CD14-positive monocyte (primary cell): ENCODE data around the gene ANO6. TPM values are rescaled to one million over a fixed set of nuclear protein-coding genes. Genes with fewer than 3 reads are reported as not detected.

ENCODE experiments used
- DNase-seq, 3 donors: peaks; one replicate each; pipeline ENCODE4 v3.0.0-alpha.2; 2011 to 2022
- H2AFZ ChIP-seq: 2 replicates; pipeline ENCODE4 v1.6.0; 2012; ENCODE audit warnings: mild to moderate bottlenecking, low read depth, low read length, inconsistent platforms; ENCODE audit not compliant: insufficient read depth, poor library complexity, severe bottlenecking
- H3K27ac ChIP-seq, 2 donors: 1 replicate in 1 of 2; 2 replicates in 1 of 2; pipeline ENCODE4 v1.5.1; 2012 to 2013; ENCODE audit warnings: low read length in 2 of 2, control low read depth in 1 of 2, inconsistent platforms in 1 of 2, low read depth in 1 of 2, mild to moderate bottlenecking in 1 of 2
- H3K27me3 ChIP-seq, 2 donors: one replicate each; pipeline versions ENCODE4 v1.6.0 to v1.6.1; 2011 to 2013; ENCODE audit warnings: low read length in 2 of 2; ENCODE audit not compliant: control insufficient read depth in 2 of 2, insufficient read depth in 2 of 2
- H3K36me3 ChIP-seq, 2 donors: replicated peaks in 1 of 2; 1 replicate in 1 of 2; 2 replicates in 1 of 2; pipeline versions ENCODE4 v1.5.1 to v1.6.1; 2012 to 2013; ENCODE audit warnings: low read length in 2 of 2, control low read depth in 1 of 2, inconsistent platforms in 1 of 2, mild to moderate bottlenecking in 1 of 2; ENCODE audit not compliant: insufficient read depth in 2 of 2, control insufficient read depth in 1 of 2
- H3K4me1 ChIP-seq, 2 donors: 1 replicate in 1 of 2; 2 replicates in 1 of 2; pipeline versions ENCODE4 v1.5.1 to v1.6.1; 2012 to 2013; ENCODE audit warnings: low read length in 2 of 2, control low read depth in 1 of 2, inconsistent platforms in 1 of 2, mild to moderate bottlenecking in 1 of 2, moderate library complexity in 1 of 2; ENCODE audit not compliant: insufficient read depth in 2 of 2, control insufficient read depth in 1 of 2
- H3K4me2 ChIP-seq: replicated peaks from 2 replicates; pipeline ENCODE3; 2012; ENCODE audit warnings: low read length, moderate library complexity, mild to moderate bottlenecking; ENCODE audit not compliant: poor library complexity, severe bottlenecking; ENCODE audit errors: extremely low read depth
- H3K4me3 ChIP-seq, 3 experiments: fragments of 200-600 bp in 1 of 3; sonication (generic) in 1 of 3; replicated peaks in 1 of 3; 1 replicate in 2 of 3; 2 replicates in 1 of 3; pipeline ENCODE4 v1.5.1; 2011 to 2013; ENCODE audit warnings: low read length in 3 of 3, mild to moderate bottlenecking in 3 of 3, control low read depth in 2 of 3, low read depth in 2 of 3, inconsistent platforms in 1 of 3, moderate library complexity in 1 of 3
- H3K79me2 ChIP-seq: 2 replicates; pipeline ENCODE4 v1.6.0; 2012; ENCODE audit warnings: mild to moderate bottlenecking, control low read depth, inconsistent platforms, low read length, moderate library complexity; ENCODE audit not compliant: insufficient read depth
- H3K9ac ChIP-seq: 2 replicates; pipeline ENCODE4 v1.6.0; 2017; ENCODE audit warnings: low read length, mild to moderate bottlenecking; ENCODE audit not compliant: insufficient read depth, poor library complexity, severe bottlenecking
- H3K9me3 ChIP-seq, 2 donors: replicated peaks in 1 of 2; 1 replicate in 1 of 2; 2 replicates in 1 of 2; pipeline versions ENCODE4 v1.5.1 to v1.6.1; 2012 to 2013; ENCODE audit warnings: low read length in 2 of 2, control low read depth in 1 of 2; ENCODE audit not compliant: control insufficient read depth in 1 of 2, insufficient read depth in 1 of 2
- H4K20me1 ChIP-seq: 2 replicates; pipeline ENCODE4 v1.6.0; 2012; ENCODE audit warnings: mild to moderate bottlenecking, low read length, control low read depth, moderate library complexity; ENCODE audit not compliant: insufficient read depth
- H3K27ac Mint-ChIP-seq, 7 donors: one replicate each; pipeline ENCODE4 v1.8.0; 2020; ENCODE audit warnings: mild to moderate bottlenecking in 7 of 7, mixed read lengths in 7 of 7, moderate library complexity in 6 of 7, inconsistent platforms in 2 of 7
- H3K27me3 Mint-ChIP-seq, 3 donors: one replicate each; pipeline ENCODE4 v1.8.0; 2021 to 2022; ENCODE audit warnings: low read depth in 3 of 3, mild to moderate bottlenecking in 3 of 3, mixed read lengths in 3 of 3, moderate library complexity in 3 of 3, inconsistent platforms in 1 of 3
- H3K36me3 Mint-ChIP-seq, 2 donors: one replicate each; pipeline ENCODE4 v1.8.0; 2020; ENCODE audit warnings: mixed read lengths in 2 of 2, inconsistent platforms in 1 of 2, mild to moderate bottlenecking in 1 of 2
- H3K4me1 Mint-ChIP-seq: one replicate; pipeline ENCODE4 v1.8.0; 2020; ENCODE audit warnings: mild to moderate bottlenecking, mixed read lengths
- H3K4me3 Mint-ChIP-seq, 2 donors: one replicate each; pipeline ENCODE4 v1.8.0; 2020; ENCODE audit warnings: mild to moderate bottlenecking in 2 of 2, mixed read lengths in 2 of 2, moderate library complexity in 1 of 2
- H3K9me3 Mint-ChIP-seq, 7 donors: one replicate each; pipeline ENCODE4 v1.8.0; 2020 to 2022; ENCODE audit warnings: mixed read lengths in 7 of 7, mild to moderate bottlenecking in 6 of 7, moderate library complexity in 6 of 7, inconsistent platforms in 2 of 7
- CTCF ChIP-seq: fragments of 200-600 bp; IDR thresholded peaks from one replicate; pipeline ENCODE4 v1.8.0; 2022; ENCODE audit warnings: antibody characterized with exemption, mild to moderate bottlenecking
- WGBS: methylation state at CpG from one replicate; pipeline ENCODE4 v1.1.5; 2013; ENCODE audit warnings: missing lambda C conversion rate; ENCODE audit not compliant: insufficient coverage; 5-methylcytosine and 5-hydroxymethylcytosine counted together
- intact Hi-C, 2 donors: fragments of 100-400 bp; cut with micrococcal nuclease; formaldehyde crosslinking; loops; one replicate each; pipeline versions ENCODE4 v1.15.0 to v1.15.1; 2023
- polyA plus RNA-seq, 3 donors: library from polyadenylated mRNA; depleted of rRNA in 1 of 3; unstranded in 2 of 3; stranded (reverse) in 1 of 3; fragments of 300-500 nt in 2 of 3; fragments of >200 nt in 1 of 3; fragmentation: Illumina TruSeq in 2 of 3; gene quantifications; 1 replicate in 2 of 3; 2 replicates in 1 of 3; pipeline ENCODE4 v1.2.3, GENCODE V29; 2012 to 2021

Gene ANO6
- polyA plus RNA-seq, 3 donors = 20.2 to 48.7 (median 34.1) TPM

- Histone ChIP-seq H3K36me3 (peaks cover 2 to 13% of the 10 kb centered on the region in 2 donors), H2AFZ (no peak overlapping the region), H4K20me1 (peaks cover 93% of the 10 kb centered on the region), H3K4me1 (peaks cover 0 to 5% of the 10 kb centered on the region in 2 donors), H3K4me3 (no peak overlapping the region), H3K9me3 (no peaks in the 10 kb centered on the region), H3K9ac (no peak overlapping the region), H3K27me3 (no peaks in the 10 kb centered on the region), H3K27ac (no peak overlapping the region), H3K79me2 (peaks cover 67% of the 10 kb centered on the region), H3K4me2 (no peak overlapping the region)
- TF ChIP-seq CTCF = no peak
- WGBS = 100% methylated on average over 1 of the region's 2 CpGs
- H3K27me3 Mint-ChIP-seq = peaks cover 0 to 2% (median 0%) of the 10 kb centered on the region in 3 donors
- peak overlapping the region in 2 of 7 donors; percentile 53 to 59 for H3K27ac Mint-ChIP-seq
- intact Hi-C loops = no loop called here
- H3K4me3 Mint-ChIP-seq = no peak overlapping the region
- peaks cover 15% of the 10 kb centered on the region for H3K4me1 Mint-ChIP-seq
- no peaks in the 10 kb centered on the region for H3K9me3 Mint-ChIP-seq
- no peak for DNase-seq
- peaks cover 16 to 19% of the 10 kb centered on the region in 2 donors for H3K36me3 Mint-ChIP-seq
These were observed 53.5 kb downstream of the ANO6 start for GRCh38 chr12:45269412-45269751.

DNA sequence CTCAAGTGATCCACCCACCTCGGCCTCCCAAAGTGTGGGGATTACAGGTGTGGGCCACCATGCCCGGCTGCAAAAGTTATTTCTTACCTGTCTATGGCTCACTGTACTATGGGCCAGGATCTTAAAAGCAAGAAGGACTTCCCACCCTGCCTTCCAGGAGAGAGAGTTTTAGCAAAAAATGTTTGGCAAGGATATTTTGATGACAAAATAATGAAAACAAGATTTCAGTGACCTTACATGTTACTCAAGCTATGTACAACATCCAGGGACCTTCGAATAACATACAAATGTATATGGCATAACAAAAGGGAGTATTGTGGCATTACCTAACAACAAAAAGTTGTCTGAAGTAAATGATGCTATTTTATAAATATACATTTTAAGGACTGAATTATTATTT is 55.1 kb downstream of the ANO6 start:
- intact Hi-C loops = no loop called here
- Histone ChIP-seq H3K4me3 (no peak overlapping the region), H4K20me1 (peaks cover 90% of the 10 kb centered on the region), H3K4me2 (no peak overlapping the region), H3K9ac (no peak overlapping the region), H2AFZ (no peak overlapping the region), H3K27ac (no peak overlapping the region), H3K9me3 (no peaks in the 10 kb centered on the region), H3K36me3 (peaks cover 2 to 18% of the 10 kb centered on the region in 2 donors), H3K4me1 (peaks cover 0 to 5% of the 10 kb centered on the region in 2 donors), H3K79me2 (peaks cover 62% of the 10 kb centered on the region), H3K27me3 (no peaks in the 10 kb centered on the region)
- no peaks in the 10 kb centered on the region for H3K9me3 Mint-ChIP-seq
- peak overlapping the region in 1 of 7 donors; percentile 18 for H3K27ac Mint-ChIP-seq
- peaks cover 13 to 16% of the 10 kb centered on the region in 2 donors for H3K36me3 Mint-ChIP-seq
- WGBS = no CpG with 5 or more reads among the region's 3 CpGs
- H3K4me1 Mint-ChIP-seq = peaks cover 15% of the 10 kb centered on the region
- no peak overlapping the region for H3K4me3 Mint-ChIP-seq
- TF ChIP-seq CTCF = no peak
- H3K27me3 Mint-ChIP-seq = peaks cover 0 to 2% (median 0%) of the 10 kb centered on the region in 3 donors
- DNase-seq = no peak
